SK-N-SH (cell line): Measurements from ENCODE around the gene CLDN19. TPM values are rescaled to one million over a fixed set of nuclear protein-coding genes. Genes with fewer than 3 reads are reported as not detected.

Experiments used
- CTCF ChIA-PET: fragments of 300-600, 350-600 bp; formaldehyde crosslinking; extraction: SDS; loops from one replicate; lab custom pipeline; 2021; lab: Yijun Ruan, JAX
- POLR2A ChIA-PET: fragments of 350-600 bp; sonication (Branson Sonifier 250); formaldehyde crosslinking; extraction: SDS; loops from one replicate; lab custom pipeline; 2020; ENCODE audit warnings: antibody characterized with exemption, inconsistent platforms; lab: Yijun Ruan, JAX
- DNase-seq: peaks from one replicate; pipeline ENCODE4 v3.0.0; 2012
- H2AFZ ChIP-seq: fragments of 200-600 bp; sonication (generic); 2 replicates; pipeline ENCODE4 v1.8.1; 2016; ENCODE audit warnings: antibody characterized with exemption, mild to moderate bottlenecking, low read depth
- H3F3A ChIP-seq: fragments of 200-600 bp; sonication (generic); replicated peaks from 2 replicates; pipeline ENCODE3; 2016; ENCODE audit warnings: antibody characterized with exemption, mild to moderate bottlenecking; ENCODE audit not compliant: insufficient read depth
- H3K27ac ChIP-seq, 2 experiments: fragments of 200-500 bp in 1 of 2; fragments of 200-600 bp in 1 of 2; sonication (Bioruptor generic) in 1 of 2; sonication (generic), shearing (Covaris generic) in 1 of 2; 2 replicates each; pipeline versions ENCODE4 v1.5.1 to v1.6.1; 2014 to 2016; ENCODE audit warnings: low read depth in 2 of 2, inconsistent platforms in 1 of 2, low read length in 1 of 2, mild to moderate bottlenecking in 1 of 2, mixed read lengths in 1 of 2
- H3K27me3 ChIP-seq: fragments of 200-600 bp; sonication (generic), shearing (Covaris generic); 2 replicates; pipeline ENCODE4 v1.6.1; 2016; ENCODE audit warnings: mixed run types; ENCODE audit not compliant: insufficient read depth
- H3K36me3 ChIP-seq, 2 experiments: fragments of 200-500 bp in 1 of 2; fragments of 200-600 bp in 1 of 2; sonication (Bioruptor generic) in 1 of 2; sonication (generic) in 1 of 2; replicated peaks in 1 of 2; 2 replicates each; pipeline versions ENCODE3 to v1.5.1; 2014 to 2016; ENCODE audit warnings: low read length in 1 of 2, mild to moderate bottlenecking in 1 of 2; ENCODE audit not compliant: insufficient read depth in 2 of 2, control insufficient read depth in 1 of 2
- H3K4me1 ChIP-seq, 2 experiments: fragments of 200-500 bp in 1 of 2; fragments of 200-600 bp in 1 of 2; sonication (Bioruptor generic) in 1 of 2; sonication (generic), shearing (Covaris generic) in 1 of 2; 2 replicates each; pipeline versions ENCODE4 v1.5.1 to v1.6.1; 2014 to 2016; ENCODE audit warnings: low read depth in 1 of 2, low read length in 1 of 2, mixed run types in 1 of 2; ENCODE audit not compliant: insufficient read depth in 2 of 2, control insufficient read depth in 1 of 2
- H3K4me2 ChIP-seq: fragments of 200-600 bp; sonication (generic), shearing (Covaris generic); 2 replicates; pipeline ENCODE4 v1.6.1; 2017; ENCODE audit warnings: mixed run types
- H3K4me3 ChIP-seq, 2 experiments: fragments of 200-500 bp in 1 of 2; fragments of 200-600 bp in 1 of 2; sonication (Bioruptor generic) in 1 of 2; sonication (generic), shearing (Covaris generic) in 1 of 2; 2 replicates each; pipeline versions ENCODE4 v1.5.1 to v1.8.1; 2014 to 2016; ENCODE audit warnings: low read depth in 2 of 2, inconsistent platforms in 1 of 2, low read length in 1 of 2, mild to moderate bottlenecking in 1 of 2, mixed read lengths in 1 of 2, moderate library complexity in 1 of 2
- H3K79me2 ChIP-seq: fragments of 200-600 bp; sonication (generic); 2 replicates; pipeline ENCODE4 v1.8.1; 2017; ENCODE audit warnings: mild to moderate bottlenecking; ENCODE audit not compliant: insufficient read depth
- H3K9ac ChIP-seq: fragments of 200-600 bp; sonication (generic); 2 replicates; pipeline ENCODE4 v1.6.1; 2017; ENCODE audit warnings: mixed run types
- H3K9me2 ChIP-seq: fragments of 200-600 bp; sonication (generic); 2 replicates; pipeline ENCODE4 v1.6.1; 2017; ENCODE audit warnings: mixed run types
- H3K9me3 ChIP-seq: fragments of 200-600 bp; sonication (generic); 2 replicates; pipeline ENCODE4 v1.6.1; 2017; ENCODE audit warnings: mixed run types, mild to moderate bottlenecking, moderate library complexity
- H4K20me1 ChIP-seq: fragments of 200-600 bp; sonication (generic); 2 replicates; pipeline ENCODE4 v1.6.1; 2017; ENCODE audit warnings: mild to moderate bottlenecking, mixed run types; ENCODE audit not compliant: insufficient read depth
- EZH2phosphoT487 ChIP-seq: fragments of 200-600 bp; sonication (generic); IDR thresholded peaks from 2 replicates; pipeline ENCODE4 v1.6.1; 2017; ENCODE audit warnings: low read depth, mixed run types, mild to moderate bottlenecking, antibody characterized with exemption, moderate library complexity, borderline replicate concordance
- IRF3 ChIP-seq: fragments of 150-350 bp; IDR thresholded peaks from 2 replicates; pipeline ENCODE4 v1.6.1; 2016; ENCODE audit warnings: mild to moderate bottlenecking, low read depth, low read length
- NFIC ChIP-seq: IDR thresholded peaks from 2 replicates; pipeline ENCODE4 v1.4.0; 2012; ENCODE audit warnings: borderline replicate concordance
- REST ChIP-seq: IDR thresholded peaks from 2 replicates; pipeline ENCODE4 v1.6.1; 2012; ENCODE audit warnings: mild to moderate bottlenecking, low read depth, low read length, moderate library complexity
- RXRA ChIP-seq: IDR thresholded peaks from 2 replicates; pipeline ENCODE4 v1.4.0; 2012; ENCODE audit warnings: low read depth, mild to moderate bottlenecking, borderline replicate concordance
- SIN3A ChIP-seq: IDR thresholded peaks from 2 replicates; pipeline ENCODE4 v1.6.1; 2012; ENCODE audit warnings: low read depth, mild to moderate bottlenecking, low read length, moderate library complexity, borderline replicate concordance
- TAF1 ChIP-seq: IDR thresholded peaks from 2 replicates; pipeline ENCODE4 v1.6.1; 2012; ENCODE audit warnings: low read depth, mild to moderate bottlenecking, low read length, moderate library complexity, borderline replicate concordance
- TCF12 ChIP-seq: IDR thresholded peaks from 2 replicates; pipeline ENCODE4 v1.4.0; 2012
- TEAD4 ChIP-seq: IDR thresholded peaks from 2 replicates; pipeline ENCODE4 v1.4.0; 2012; ENCODE audit warnings: mild to moderate bottlenecking, borderline replicate concordance; ENCODE audit not compliant: insufficient read depth
- WGBS: methylation state at CpG from one replicate; pipeline ENCODE4 v1.1.6; 2017; ENCODE audit warnings: low lambda C conversion rate; 5-methylcytosine and 5-hydroxymethylcytosine counted together
- polyA plus RNA-seq, 3 experiments: library from polyadenylated mRNA; depleted of rRNA; stranded (reverse); fragments of >200 nt; gene quantifications; 2 replicates each; pipeline ENCODE4 v1.2.3, GENCODE V29; 2012

Gene CLDN19
- polyA plus RNA-seq, 1 of the 3 experiments (the other 2 are of a cell fraction), result not detected

GRCh38 chr1:42721926-42722325 is 18.1 kb downstream of the CLDN19 start:
- POLR2A ChIA-PET, result interaction anchor here (0.7 kb wide), 1 partner anchor 369 kb away, joined by 5 read pairs; no protein-coding TSS in a partner anchor

More at GRCh38 chr1:42721926-42722325, 18.1 kb downstream of the CLDN19 start:
- H3K79me2 ChIP-seq, result no peaks in the 10 kb centered on the region
- H3F3A ChIP-seq, result no peaks in the 10 kb centered on the region
- no peak overlapping the region for H3K27ac ChIP-seq
- no peak overlapping the region for H3K4me3 ChIP-seq
- no peak for DNase-seq
- no peak overlapping the region for H3K9ac ChIP-seq
- H3K9me3 ChIP-seq, result no peaks in the 10 kb centered on the region
- no peaks in the 10 kb centered on the region for H3K36me3 ChIP-seq
- H3K4me1 ChIP-seq, result no peaks in the 10 kb centered on the region
- CTCF ChIA-PET, result interaction anchor here (0.7 kb wide), 1 partner anchor 535 kb away, joined by 4 read pairs; no protein-coding TSS in a partner anchor
- no peaks in the 10 kb centered on the region for H4K20me1 ChIP-seq
- H2AFZ ChIP-seq, result no peak overlapping the region
- H3K4me2 ChIP-seq, result no peak overlapping the region
- H3K27me3 ChIP-seq, result no peaks in the 10 kb centered on the region
- no peak for TF ChIP-seq EZH2phosphoT487
- no peak for TF ChIP-seq TEAD4
- no peak for TF ChIP-seq SIN3A
- no peak for TF ChIP-seq REST
- TF ChIP-seq NFIC, result no peak
- TF ChIP-seq RXRA, result no peak
- no peak for TF ChIP-seq TAF1
- TF ChIP-seq TCF12, result no peak
- no peak for TF ChIP-seq IRF3
- TF ChIP-seq, all 33 proteins: peak for 0
- H3K9me2 ChIP-seq, result no peaks in the 10 kb centered on the region
- 100% methylated on average over 3 of the region's 3 CpGs for WGBS
